Smooth muscle cell (in vitro differentiated cells): Measurements from ENCODE around the gene RTCA. TPM values are rescaled to one million over a fixed set of nuclear protein-coding genes. Genes with fewer than 3 reads are reported as not detected.

Source experiments
- DNase-seq: peaks from one replicate; lab custom pipeline; 2025; ENCODE audit not compliant: unreplicated experiment; lab: John Stamatoyannopoulos, UW
- H2AFZ ChIP-seq: fragments of 200-600 bp; sonication (generic); 2 replicates; pipeline ENCODE4 v1.6.0; 2016; ENCODE audit warnings: antibody characterized with exemption, low read depth, mild to moderate bottlenecking
- H3F3A ChIP-seq: fragments of 200-600 bp; sonication (generic); 2 replicates; pipeline ENCODE4 v1.6.0; 2017; ENCODE audit warnings: antibody characterized with exemption, low read depth
- H3K27ac ChIP-seq: fragments of 200-600 bp; sonication (generic); 2 replicates; pipeline ENCODE4 v1.5.1; 2016; ENCODE audit warnings: low read depth, mild to moderate bottlenecking
- H3K27me3 ChIP-seq: fragments of 200-600 bp; sonication (generic); 2 replicates; pipeline ENCODE4 v1.6.1; 2016; ENCODE audit warnings: low read depth, mild to moderate bottlenecking
- H3K36me3 ChIP-seq: fragments of 200-600 bp; sonication (generic); 2 replicates; pipeline ENCODE4 v1.5.1; 2016; ENCODE audit warnings: low read depth
- H3K4me1 ChIP-seq: fragments of 200-600 bp; sonication (generic); 2 replicates; pipeline ENCODE4 v1.5.1; 2016; ENCODE audit warnings: low read depth
- H3K4me2 ChIP-seq: fragments of 200-600 bp; sonication (generic); 2 replicates; pipeline ENCODE4 v1.6.0; 2016; ENCODE audit warnings: mild to moderate bottlenecking
- H3K4me3 ChIP-seq: fragments of 200-600 bp; sonication (generic); 2 replicates; pipeline ENCODE4 v1.5.1; 2016; ENCODE audit warnings: mild to moderate bottlenecking
- H3K79me2 ChIP-seq: fragments of 200-600 bp; sonication (generic); 2 replicates; pipeline ENCODE4 v1.6.0; 2016; ENCODE audit warnings: low read depth, mild to moderate bottlenecking
- H3K9ac ChIP-seq: fragments of 200-600 bp; sonication (generic); 2 replicates; pipeline ENCODE4 v1.6.0; 2016; ENCODE audit warnings: low read depth
- H3K9me3 ChIP-seq: fragments of 200-600 bp; sonication (generic); replicated peaks from 2 replicates; pipeline ENCODE4 v1.5.1; 2016; ENCODE audit warnings: low read depth
- H4K20me1 ChIP-seq: fragments of 200-600 bp; sonication (generic); 2 replicates; pipeline ENCODE4 v1.6.0; 2016; ENCODE audit warnings: low read depth
- WGBS: methylation state at CpG from one replicate; pipeline ENCODE4 v1.1.7; 2016; ENCODE audit warnings: low lambda C conversion rate; 5-methylcytosine and 5-hydroxymethylcytosine counted together
- polyA plus RNA-seq: library from polyadenylated mRNA; unstranded; fragments of >200 nt; fragmentation: Nextera tagmentation; extraction: Ambion mirVana; gene quantifications from 2 replicates; pipeline ENCODE4 v1.2.1, GENCODE V29; 2016
- total RNA-seq: library from RNA; depleted of rRNA; stranded (reverse); fragments of >200 nt; gene quantifications from 2 replicates; pipeline ENCODE4 v1.2.3, GENCODE V29; 2014
- TF ChIP-seq, protein P1 (sequence below): fragments of 200-600 bp; sonication (generic); IDR thresholded peaks from 2 replicates; pipeline ENCODE4 v1.5.1; 2017; ENCODE audit warnings: borderline replicate concordance, mild to moderate bottlenecking, antibody characterized with exemption; ENCODE audit not compliant: insufficient read depth, poor library complexity, severe bottlenecking

RTCA gene
- total and polyA plus RNA-seq, 2 experiments from 2014 or later, result 51.7 to 67.5 TPM

DNA sequence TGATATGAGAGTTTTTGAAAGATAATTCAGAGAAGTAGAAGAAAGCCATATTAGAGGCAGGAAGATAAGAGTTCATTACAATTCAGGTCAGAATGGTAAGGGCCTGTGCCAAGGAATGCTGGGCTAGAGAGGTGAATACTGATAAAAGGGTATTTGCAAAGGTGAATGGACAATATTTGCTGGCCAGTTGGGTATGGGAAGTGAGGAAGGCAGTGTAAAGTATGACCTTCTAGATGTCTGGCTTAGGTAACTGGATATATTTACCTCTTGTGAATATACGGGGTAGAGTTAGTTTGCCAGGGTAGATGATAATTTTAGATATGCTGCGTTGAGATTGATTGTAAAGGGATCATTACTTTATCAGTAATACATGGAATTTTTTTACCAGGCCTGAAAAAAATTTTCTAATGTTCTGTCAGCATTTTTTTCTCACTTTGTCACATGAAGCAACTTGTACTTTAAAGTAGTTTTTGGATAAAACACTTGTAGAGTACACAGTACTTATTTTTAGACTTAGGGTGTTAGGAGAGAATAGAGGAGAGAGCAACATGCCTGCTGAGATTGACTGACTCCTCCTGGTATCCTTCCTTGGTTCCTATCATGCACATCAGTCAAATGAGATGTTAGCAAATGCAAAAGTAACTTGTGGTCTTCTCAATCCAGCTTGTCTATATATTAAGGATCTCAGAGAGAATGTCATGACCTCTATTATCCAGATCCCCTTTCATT lies 14.1 kb downstream of the RTCA start:
- H2AFZ ChIP-seq, result no peak overlapping the region
- no peaks in the 10 kb centered on the region for H3K79me2 ChIP-seq
- H3K36me3 ChIP-seq, result peaks cover 34% of the 10 kb centered on the region
- no peak overlapping the region for H3K4me3 ChIP-seq
- no peak overlapping the region for H3K4me2 ChIP-seq
- DNase-seq, result no peak
- no peaks in the 10 kb centered on the region for H3K9me3 ChIP-seq
- H3F3A ChIP-seq, result no peaks in the 10 kb centered on the region
- H3K4me1 ChIP-seq, result no peaks in the 10 kb centered on the region
- peaks cover 43% of the 10 kb centered on the region for H4K20me1 ChIP-seq
- no peak overlapping the region for H3K27ac ChIP-seq
- no peaks in the 10 kb centered on the region for H3K27me3 ChIP-seq
- H3K9ac ChIP-seq, result no peak overlapping the region
- 100% methylated on average over 2 of the region's 2 CpGs for WGBS
- TF ChIP-seq, protein P1, sequence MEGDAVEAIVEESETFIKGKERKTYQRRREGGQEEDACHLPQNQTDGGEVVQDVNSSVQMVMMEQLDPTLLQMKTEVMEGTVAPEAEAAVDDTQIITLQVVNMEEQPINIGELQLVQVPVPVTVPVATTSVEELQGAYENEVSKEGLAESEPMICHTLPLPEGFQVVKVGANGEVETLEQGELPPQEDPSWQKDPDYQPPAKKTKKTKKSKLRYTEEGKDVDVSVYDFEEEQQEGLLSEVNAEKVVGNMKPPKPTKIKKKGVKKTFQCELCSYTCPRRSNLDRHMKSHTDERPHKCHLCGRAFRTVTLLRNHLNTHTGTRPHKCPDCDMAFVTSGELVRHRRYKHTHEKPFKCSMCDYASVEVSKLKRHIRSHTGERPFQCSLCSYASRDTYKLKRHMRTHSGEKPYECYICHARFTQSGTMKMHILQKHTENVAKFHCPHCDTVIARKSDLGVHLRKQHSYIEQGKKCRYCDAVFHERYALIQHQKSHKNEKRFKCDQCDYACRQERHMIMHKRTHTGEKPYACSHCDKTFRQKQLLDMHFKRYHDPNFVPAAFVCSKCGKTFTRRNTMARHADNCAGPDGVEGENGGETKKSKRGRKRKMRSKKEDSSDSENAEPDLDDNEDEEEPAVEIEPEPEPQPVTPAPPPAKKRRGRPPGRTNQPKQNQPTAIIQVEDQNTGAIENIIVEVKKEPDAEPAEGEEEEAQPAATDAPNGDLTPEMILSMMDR, result no peak

DNA sequence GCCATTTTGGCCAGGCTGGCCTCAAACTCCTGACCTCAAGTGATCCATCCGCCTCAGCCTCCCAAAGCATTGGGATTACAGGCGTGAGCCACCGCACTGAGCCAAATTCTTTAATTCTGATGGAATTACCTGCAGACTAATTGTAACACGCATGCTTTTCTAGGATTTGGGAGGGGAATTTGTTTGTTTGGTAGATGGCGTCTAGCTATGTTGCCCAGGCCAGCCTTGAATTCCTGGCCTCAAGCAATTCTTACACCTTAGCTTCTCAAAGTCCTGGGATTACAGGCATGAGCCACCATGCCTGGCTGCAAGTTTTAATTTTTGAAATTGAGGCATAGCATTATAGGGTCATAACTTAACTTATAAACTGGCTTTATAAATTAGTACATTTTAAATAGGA lies 18.6 kb downstream of the RTCA start:
- TF ChIP-seq, protein P1, result no peak
- WGBS, result over 99% methylated on average over 5 of the region's 5 CpGs
- Histone ChIP-seq H3K36me3 (peaks cover 19% of the 10 kb centered on the region), H3K4me3 (no peak overlapping the region), H3K4me2 (no peak overlapping the region), H4K20me1 (peaks cover 33% of the 10 kb centered on the region), H3F3A (peaks cover 3% of the 10 kb centered on the region), H3K9me3 (no peaks in the 10 kb centered on the region), H3K9ac (no peak overlapping the region), H3K27ac (no peak overlapping the region), H3K4me1 (no peaks in the 10 kb centered on the region), H3K27me3 (no peaks in the 10 kb centered on the region), H2AFZ (no peak overlapping the region), H3K79me2 (peaks cover 3% of the 10 kb centered on the region)
- no peak for DNase-seq

DNA sequence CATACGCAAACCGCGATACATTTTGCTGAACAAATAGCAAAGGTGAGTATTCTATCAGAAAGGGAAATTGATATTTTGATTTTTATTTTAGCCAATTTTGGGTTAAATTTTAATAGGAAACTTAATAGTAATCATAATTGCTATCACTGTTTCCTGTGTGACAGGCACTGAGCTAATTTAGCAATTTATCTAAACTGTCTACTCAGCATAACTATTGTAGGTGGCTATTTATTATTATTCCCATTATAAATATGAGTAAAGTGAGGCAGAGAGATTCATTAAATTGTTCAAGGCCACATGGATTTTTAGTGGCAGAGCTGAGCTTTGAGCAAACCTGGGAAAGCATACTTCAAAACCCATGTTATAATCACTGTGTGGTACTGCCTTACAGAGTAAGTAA lies 21.1 kb downstream of the RTCA start:
- Histone ChIP-seq H2AFZ (no peak overlapping the region), H3K9ac (no peak overlapping the region), H3K27me3 (no peaks in the 10 kb centered on the region), H3F3A (peaks cover 3% of the 10 kb centered on the region), H4K20me1 (peaks cover 19% of the 10 kb centered on the region), H3K36me3 (peaks cover 24% of the 10 kb centered on the region), H3K27ac (no peak overlapping the region), H3K4me2 (no peak overlapping the region), H3K9me3 (no peaks in the 10 kb centered on the region), H3K79me2 (peaks cover 3% of the 10 kb centered on the region), H3K4me1 (no peaks in the 10 kb centered on the region), H3K4me3 (no peak overlapping the region)
- WGBS, result 100% methylated on average over 3 of the region's 3 CpGs
- TF ChIP-seq, protein P1, result no peak
- no peak for DNase-seq

DNA sequence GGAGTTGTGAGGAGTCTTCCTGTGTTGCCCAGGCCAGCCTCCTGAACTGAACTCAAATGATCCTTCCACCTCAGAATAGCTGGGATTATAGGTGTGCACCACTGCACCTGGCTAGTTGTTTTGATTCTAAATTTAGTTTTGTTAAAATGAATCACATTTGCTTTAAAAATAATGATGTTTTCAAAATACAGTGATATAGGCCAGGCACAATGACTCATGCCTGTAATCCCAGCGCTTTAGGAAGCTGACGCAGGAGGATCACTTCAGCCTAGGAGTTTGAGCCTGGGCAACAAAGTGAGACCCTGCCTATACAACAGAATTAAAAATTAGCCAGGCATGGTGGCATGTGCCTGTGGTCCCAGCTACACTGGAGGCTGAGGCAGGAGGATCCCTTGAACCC lies 24.3 kb downstream of the RTCA start:
- H3F3A ChIP-seq, result peaks cover 3% of the 10 kb centered on the region
- no peak overlapping the region for H3K9ac ChIP-seq
- WGBS, result 35% methylated on average over 2 of the region's 2 CpGs
- no peak overlapping the region for H3K4me3 ChIP-seq
- peaks cover 3% of the 10 kb centered on the region for H3K79me2 ChIP-seq
- no peaks in the 10 kb centered on the region for H3K4me1 ChIP-seq
- no peak overlapping the region for H2AFZ ChIP-seq
- peaks cover 23% of the 10 kb centered on the region for H3K36me3 ChIP-seq
- TF ChIP-seq, protein P1, result no peak
- peaks cover 9% of the 10 kb centered on the region for H4K20me1 ChIP-seq
- no peaks in the 10 kb centered on the region for H3K9me3 ChIP-seq
- no peaks in the 10 kb centered on the region for H3K27me3 ChIP-seq
- peak overlapping the region; percentile 70 for H3K27ac ChIP-seq
- DNase-seq, result no peak
- no peak overlapping the region for H3K4me2 ChIP-seq
